Stimulated activated CD8-positive, alpha-beta memory T cell treated with anti-CD3 and anti-CD28 coated beads, Interleukin-4, amount 100 ng/mL, for 1 hour (primary cell): Measurements from ENCODE around the gene PIP4P1.

Experiments
- DNase-seq, 2 donors: peaks; one replicate each; pipeline ENCODE4 v3.0.0-alpha.2; 2020; ENCODE audit warnings: low read depth in 2 of 2, low spot score in 1 of 2

PIP4P1 gene

DNA sequence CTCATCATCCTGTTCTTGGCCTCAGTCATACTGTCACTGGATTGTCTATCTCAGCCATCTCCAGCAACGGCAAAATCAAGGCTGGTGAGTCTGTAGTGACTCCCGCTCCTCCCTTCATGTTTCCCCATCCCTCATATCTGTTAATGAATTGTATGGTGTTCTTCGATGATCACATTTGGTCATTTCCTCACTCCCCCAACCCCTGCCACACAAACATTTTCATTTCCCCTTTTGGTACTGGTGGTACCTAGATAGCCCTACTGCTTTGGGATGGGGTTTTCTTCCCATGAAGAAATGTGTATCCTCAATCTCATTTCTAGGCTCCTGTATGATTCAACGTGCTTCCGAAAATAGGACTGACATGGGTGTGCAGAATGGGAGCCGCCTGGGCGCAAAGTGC lies 22.6 kb downstream of the PIP4P1 start:
- no peak for DNase-seq

DNA sequence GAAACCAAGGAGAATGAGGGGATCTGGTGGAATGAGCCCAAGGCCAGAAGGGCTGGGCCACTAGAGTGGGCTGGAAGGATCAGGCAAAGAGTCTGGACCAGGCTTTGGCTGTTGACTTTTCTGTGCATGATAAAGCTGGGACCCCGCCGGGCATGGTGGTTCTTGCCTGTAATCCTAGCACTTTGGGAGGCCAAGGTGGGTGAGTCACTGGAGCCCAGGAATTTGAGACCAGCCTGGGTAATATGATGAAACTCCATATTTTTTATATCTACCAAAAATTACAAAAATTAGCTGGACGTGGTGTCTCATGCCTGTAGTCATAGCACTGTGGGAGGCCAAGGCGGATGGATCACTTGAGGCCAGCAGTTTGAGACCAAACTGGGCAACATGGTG lies 24.9 kb downstream of the PIP4P1 start:
- no peak for DNase-seq

DNA sequence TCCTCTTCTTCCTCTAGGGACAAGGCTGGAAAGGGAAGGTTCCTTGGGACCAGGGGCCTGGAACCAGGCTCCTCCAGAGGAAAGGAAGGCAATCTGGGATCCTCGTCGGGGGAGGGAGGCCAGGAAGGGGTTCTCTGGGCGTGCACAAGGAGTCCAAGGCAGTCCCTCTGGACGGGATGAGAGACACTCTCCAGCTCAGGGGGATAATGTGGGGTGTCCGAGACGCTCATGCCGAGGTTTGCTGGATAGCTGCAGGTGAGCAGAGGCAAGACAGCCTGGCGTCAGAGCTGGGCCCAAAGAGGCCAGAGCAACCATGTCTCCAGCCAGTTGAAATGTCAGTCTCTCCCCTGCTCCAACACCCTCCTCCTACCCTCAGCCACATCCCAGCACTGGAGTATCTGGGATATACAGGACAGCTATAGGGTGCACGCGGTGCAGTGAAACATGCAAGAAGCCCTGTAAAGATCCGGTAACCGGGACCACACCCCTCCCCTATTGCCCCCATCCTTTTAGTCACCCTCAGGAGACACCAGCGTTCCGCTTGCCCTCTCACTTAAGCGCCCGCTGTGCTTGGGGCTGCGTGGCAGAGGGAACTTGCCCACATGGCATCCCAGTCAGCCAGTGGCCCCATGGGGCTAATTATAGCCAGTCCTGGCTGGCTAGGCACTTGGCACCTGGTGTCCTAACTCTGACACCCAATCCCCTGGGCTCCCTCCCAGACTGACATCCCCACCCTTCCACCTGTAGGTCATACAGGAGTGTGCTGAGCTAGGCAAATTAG lies 25.5 kb downstream of the PIP4P1 start, which contains the start of gene KLHL33:
TSS of gene KLHL33 (minus strand) at position 585 of the 781 bp plus-strand sequence. CDS start at position 230, 355 bp downstream.
- no peak for DNase-seq

DNA sequence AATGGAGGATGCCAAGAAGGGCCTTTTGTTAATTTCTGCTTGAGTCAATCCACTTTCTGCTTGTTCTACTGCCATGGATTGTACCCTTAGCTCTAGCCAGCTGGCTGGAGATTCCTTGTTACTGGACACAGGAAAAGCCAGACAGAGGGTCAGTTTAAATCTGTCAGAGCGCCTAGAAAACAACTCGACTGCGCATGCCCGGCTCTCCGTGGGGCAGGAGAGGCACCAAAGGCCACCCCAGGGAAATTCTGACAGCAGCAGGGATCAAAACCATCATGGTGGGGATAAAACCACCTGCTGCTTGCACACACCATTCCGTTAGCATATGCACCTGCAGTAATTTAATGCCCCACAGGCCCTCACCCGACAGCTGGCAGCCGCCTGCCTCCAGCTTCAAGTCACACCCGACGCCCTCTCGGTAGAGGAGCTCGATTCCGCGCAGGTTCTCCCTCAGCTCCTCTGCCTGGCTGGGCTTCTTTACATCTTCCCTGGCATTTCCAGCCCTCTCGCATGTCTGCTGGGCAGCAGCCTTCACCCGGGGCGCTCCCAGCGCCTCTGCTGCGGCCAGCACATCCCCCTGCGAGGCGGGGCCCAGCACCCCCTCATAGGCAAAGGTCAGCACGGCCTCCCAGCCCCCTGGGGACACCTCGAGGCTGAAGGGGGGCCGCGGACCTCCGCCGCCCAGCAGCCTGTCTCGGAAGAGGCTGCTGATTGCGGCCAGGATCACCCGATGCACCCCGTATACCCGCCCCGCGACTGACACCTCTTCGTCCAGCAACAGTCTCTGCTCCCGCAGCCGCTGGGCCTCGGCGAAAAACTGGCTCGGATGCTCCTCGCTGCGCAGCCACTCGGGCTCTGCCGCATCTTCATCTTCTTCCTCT lies 26.3 kb downstream of the PIP4P1 start:
- DNase-seq, result no peak

DNA sequence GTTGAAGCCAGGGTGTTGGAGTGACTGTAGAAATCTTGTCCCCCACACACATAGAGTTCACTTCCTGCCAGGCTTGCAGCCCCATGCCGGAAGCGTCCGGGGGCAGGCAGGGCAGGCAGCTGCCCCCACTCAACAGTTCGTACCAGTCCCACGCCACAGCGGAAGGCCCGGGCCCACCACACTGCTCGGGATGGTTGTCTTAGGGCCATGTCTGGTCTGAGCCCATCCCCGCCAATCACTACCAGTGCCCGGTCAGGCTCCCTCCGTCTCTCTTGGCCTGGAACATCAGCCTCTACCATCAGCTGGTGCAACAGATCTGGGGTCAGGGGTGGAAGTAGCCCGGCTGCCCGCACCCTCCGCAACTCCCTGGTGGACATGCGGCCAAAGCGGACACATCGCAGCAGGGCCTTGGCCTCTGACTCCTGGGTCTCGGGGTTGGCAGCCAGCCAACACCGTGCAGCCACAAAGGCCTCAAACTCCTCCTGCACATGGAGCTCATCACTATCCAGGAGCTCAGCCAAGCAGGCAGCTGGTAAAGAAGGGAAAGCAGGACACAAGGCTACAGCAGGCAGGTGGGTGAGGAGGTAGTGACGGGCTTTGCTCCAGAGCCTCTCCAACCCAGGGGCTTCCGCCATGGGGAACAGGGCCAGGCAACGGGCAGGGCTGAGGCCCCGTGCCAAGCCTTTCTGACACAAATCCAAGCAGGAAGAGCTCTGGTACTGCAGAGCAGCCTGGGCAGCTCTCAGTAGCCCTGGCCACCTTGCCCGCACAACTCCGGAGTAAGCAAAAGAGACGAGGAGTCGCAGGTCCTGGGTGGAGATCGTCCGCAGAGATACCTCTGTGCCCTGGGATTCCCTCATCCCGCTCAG lies 31.2 kb downstream of the PIP4P1 start:
- no peak for DNase-seq

DNA sequence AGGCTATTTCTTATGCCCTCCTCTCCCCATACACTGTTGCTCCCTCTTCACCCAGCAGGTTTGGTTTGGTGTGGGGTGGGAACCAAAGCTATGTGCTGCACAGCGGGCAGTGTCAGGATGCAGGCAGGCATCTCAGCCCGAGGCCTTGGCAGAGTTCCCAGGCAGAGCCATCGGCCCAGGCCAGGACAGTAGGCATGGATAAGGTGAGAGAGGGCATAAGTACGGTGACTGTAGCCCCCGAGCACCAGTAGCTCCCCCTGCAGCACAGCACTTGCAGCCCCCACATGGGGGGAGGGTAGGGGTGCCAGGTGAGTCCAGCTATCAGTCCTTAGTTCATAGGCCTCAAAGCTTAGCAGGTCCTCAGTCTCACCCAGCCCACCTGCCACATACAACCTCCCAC lies 32.4 kb downstream of the PIP4P1 start:
- no peak for DNase-seq

DNA sequence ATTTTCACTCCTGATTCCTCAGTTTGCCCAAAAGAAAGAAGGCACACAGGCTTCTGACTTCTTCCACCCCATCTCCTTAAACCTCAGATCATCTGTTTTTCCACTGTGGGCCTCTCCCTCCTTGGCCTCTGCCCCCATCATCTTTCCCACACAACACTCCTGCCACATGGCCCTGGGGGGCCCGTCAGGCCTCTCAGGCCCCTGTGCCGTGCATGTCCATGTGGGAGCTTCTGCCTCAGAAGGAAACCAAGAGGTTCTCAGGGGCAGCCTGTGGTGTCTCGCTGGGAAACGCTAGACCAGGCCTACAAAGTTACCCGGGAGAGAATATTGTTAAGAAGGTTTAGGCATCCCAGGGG lies 33.2 kb downstream of the PIP4P1 start:
- no peak for DNase-seq

DNA sequence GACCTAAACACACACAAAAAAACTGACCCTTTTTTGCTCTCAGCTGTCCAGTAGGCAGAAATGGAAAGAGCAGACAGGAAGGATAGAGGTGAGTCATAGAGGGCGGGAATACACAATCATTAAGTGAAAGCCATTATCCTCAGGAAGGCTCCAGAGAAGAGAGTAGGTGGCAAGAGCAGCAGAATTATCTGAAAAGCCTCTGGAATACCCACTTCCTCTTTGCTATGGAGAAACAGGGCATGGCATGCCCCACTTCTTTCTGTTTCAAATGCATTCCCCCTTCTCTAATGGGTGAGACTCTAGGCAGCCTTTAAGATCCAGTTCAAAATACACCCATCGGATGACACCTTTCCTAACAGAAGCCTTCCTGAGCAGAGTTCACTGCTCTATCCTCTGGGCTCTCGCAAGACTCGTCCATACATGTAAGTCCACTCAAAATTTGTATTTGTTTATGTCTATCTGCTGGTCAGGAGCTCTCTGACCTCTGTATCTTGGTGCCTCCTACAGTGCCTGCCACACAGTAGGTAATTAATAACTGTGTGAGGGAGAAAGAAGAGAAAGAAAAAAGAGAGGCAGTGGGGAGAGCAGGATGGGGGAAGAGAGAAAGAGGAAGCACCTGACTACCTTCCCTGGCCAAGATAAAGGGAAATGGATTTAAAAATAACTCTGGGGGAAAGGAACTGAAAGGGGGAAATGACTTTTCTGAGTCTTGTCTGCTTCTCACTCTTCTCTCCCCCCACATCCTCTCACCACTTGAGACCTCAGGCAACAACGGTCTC lies 33.8 kb downstream of the PIP4P1 start:
- DNase-seq, result no peak

DNA sequence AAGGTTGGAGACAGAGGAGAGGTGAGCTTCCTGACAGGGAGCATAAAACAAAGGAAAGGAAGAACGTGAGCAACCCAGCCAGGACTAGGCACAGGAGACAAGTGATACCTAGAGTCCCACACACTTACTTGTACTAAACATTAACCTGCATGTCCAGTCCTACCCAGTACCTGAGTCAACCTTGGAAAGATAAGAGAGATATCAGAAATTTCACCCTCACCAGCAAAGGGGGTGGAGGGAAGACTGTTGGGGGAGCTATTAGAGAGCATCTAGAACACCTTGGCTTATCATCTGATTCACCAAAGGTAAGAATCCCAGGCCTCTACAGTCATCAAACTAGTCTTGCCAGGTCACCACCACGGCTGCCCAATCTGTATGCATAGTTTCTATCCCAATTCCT lies 36.4 kb downstream of the PIP4P1 start:
- no peak for DNase-seq

DNA sequence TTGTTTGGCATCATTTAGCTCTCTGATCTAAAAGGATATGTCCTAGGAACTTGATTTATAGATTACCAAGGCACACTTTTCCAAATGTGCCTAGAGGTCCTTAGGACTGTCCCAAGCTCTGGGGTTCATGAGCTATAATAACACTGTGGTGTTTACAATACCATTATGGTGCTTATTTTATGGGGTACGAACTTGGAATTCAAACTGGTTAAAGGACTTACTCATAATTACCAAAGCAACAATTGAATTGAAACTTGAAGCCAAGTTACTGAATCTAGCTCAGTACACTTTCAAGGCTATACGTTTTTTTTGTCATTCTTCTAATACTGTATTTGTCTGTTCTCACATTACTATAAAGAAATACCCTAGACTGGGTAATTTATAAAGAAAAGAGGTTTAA lies 38.3 kb downstream of the PIP4P1 start:
- DNase-seq, result no peak

DNA sequence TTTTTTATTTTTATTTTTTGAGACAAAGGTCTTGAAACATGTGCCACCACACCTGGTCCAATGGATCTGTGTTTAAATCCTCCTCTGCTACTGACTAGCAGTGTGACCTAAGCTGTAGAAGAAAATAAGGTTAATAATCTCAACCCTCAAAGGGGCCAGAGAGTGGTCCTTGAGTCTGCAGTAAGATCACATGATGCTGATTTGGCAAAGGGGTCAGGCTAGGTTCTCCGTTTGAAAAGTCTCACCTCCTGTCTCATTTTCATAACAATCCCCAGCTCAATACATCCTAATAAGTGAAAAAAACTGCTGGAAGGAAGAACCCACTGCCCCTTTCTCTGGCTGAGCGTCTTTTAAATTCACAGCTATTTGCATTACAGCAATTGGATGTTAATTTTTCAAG lies 40.0 kb downstream of the PIP4P1 start:
- no peak for DNase-seq

DNA sequence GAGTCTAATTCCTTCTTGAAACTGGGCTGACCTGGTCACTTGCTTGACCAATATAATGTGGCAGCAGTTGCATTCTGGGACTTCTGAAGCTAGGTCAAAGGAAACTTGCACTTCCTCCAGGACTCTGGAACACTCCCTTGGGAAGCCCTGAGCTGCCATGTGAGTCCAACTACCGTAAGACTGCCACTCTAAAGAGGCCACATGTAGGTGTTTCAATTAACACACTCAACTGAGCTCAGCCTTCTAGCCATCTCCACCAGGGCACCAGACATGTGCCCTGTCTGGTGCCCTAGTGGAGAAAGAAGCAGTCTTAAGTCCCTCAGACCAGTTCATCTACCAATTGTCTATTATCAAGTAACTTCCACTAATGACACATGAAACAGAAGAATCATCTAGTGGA lies 41.8 kb downstream of the PIP4P1 start:
- DNase-seq, result no peak

DNA sequence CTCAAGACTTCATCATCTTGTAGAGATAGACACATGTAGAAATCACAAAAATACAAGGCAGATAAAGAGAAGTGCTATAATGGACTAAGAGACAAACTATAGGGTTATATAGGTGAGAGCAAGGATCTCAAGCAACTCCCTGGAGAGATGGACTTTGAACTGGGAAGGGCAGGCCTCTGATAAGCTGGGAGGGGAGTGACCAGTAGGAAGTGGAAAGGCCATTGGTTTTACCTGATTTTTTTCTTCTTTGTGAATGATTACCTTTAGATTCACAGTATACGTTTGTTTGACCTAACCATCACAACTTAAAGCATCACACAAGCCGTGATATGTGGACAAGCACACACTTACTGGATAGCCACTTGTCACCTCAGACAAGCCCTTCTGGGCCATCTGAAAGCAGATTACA lies 42.7 kb downstream of the PIP4P1 start:
- DNase-seq, result no peak

DNA sequence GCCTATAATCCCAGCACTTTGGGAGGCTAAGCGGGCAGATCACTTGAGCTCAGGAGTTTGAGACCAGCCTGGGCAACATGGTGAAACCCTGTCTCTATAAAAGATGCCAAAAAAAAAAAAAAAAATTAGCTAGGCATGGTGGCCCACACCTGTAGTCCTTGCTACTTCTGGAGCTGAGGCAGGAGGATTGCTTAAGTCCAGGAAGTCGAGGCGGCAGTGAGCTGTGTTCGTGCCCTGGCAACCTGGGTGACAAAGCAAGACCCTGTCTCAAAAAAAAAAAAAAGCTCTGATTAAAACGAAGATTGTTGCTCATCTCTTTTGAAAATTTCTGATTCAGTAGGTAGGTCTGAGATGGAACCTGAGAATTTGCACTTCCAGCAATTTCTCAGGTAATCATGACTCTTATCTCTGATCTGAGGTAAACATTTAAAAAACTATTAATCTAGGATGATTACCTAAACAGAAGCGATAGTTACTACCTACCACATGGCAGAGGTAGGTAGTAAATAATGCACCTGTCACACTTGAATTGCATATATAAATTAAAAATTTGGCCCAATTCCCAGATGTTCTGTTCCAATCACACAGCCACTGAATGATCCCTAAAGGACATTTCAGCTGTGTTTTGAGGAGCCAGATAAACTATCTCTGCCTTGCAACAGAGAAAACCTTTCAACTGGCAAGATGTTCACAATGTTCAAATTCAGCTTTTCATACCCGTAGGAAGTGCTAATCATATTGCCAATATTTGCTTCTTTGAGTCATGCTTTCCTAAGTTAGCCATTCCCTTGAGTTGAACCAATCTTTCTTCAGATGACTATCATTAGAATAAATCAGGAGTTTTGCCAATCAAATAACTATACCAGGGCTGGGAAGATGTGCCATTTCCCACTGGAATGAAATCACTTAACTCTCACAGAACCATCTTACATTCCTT lies 43.7 kb downstream of the PIP4P1 start:
- DNase-seq, result no peak

DNA sequence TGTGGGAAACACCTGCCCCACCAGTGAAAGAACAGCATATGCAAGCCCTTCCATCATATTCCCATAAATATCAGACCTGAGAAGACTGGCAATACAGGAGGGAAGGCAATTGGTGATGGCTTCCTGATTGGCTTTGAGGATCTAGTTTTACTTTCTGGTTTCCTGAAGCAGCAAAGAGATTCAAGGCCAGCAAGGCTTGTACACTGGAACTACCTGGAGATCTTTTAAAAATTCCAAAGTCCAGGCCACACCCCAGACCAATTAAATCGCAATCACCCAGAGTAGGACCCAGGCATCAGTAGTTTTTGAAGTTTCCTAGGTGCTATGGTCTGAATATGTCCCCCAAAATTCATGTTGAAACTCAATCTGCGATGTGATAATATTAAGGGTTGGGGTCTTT lies 45.0 kb downstream of the PIP4P1 start:
- no peak for DNase-seq

DNA sequence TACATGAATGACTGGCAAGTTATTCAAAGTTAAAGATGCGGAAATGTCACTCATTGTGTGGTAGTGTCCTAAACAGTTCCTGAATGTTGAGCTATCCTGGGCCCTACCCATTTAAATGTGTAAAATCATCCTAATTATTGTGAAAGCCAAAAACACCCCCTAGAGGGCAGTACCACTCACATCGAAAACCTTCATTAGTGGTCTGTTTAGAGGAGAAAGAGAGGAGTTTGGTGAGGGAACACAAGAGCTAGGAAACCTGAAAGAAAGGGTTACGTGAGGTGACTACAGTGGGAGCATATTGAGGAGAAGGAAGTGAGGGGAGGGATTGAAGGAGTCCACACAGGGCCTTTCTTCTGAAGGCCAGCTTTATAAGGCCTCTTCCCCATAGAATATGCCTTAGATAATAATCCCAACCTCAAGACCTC lies 45.4 kb downstream of the PIP4P1 start:
- DNase-seq, result no peak

DNA sequence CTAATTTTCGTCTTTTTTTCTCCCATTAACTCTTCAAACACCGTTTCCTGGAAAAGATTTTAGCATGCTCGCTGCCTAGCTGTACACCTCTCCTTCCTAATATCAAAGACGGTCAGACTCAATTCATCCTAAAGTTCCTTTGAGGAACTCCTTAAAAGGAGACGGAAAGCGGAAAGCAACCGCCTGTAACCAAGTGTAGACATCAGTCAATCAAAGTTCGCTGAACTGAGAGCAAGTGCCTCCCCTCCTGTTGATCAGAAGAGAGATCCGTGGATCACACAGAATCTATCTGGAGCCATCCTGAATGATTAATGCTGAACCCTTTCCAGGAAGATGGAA lies 47.5 kb downstream of the PIP4P1 start:
- no peak for DNase-seq

DNA sequence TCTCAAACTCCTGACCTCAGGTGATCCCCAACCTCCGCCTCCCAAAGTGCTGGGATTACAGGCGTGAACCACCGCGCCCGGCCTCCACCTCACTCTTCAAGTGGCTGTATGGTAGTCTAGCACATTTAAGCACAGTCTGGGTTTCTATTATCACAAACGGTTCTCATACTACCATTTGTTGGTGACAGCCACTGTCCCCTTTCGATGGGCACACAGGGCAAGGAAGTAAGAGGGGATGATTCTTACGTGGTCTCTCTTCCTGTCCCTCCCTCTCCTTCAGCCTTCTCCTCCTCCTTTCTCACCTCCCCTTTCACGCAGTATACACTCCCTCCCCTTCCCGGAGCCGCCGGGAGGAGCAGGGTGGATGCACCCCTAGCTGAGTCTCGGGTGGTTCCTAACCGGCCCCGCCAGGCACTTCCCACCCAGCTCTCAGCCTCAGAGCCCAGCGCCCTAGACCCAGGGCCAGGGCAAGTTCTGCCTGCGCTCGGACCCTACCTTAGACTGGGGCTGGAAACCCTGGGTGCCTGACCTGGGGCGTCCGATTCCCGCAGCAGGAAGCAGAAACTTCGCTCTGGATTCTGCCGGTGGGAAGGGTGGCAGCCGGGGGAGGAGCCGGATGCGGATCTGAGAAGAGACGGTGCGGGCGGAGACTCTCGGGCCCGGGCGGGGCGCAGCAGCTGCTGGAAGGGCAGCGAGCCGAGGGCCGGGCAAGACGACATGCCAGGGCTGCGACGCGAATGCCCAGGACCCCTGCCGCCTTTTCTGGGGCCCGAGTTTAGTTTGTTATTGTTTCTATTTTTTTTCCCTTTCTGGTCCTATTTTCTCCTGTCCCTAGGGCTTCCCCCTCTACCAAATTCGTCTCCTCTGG lies 48.1 kb downstream of the PIP4P1 start, which contains the start of gene TEP1:
TSS of gene TEP1 (minus strand) at position 626 of the 868 bp plus-strand sequence. CDS start 5,062 bp downstream, outside the sequence.
- peak; percentile 37 to 62 for DNase-seq

DNA sequence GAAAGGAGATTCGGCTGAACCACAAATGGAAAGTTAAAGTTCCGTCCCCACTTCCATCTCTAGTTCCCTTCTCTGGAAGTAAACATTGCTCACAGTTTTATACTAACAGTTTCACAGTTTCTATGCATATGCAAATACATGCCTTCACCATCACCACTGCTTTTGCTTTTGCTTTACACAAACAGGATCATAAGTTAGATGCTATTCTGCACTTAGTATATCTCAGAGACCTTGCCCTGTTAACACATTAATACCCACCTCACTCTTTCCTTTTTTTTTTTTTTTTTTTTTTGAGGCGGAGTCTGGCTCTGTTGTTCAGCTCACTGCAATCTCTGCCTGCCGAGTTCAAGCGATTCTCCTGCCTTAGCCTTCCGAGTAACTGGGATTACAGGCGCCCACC lies 48.8 kb downstream of the PIP4P1 start:
- DNase-seq, result no peak
